ENCODE measurements around the gene CISTR. TPM values are rescaled to one million over a fixed set of nuclear protein-coding genes. Genes with fewer than 3 reads are reported as not detected.

The CISTR gene
- total RNA-seq, 4 donors from 2014 or later = not detected

DNA sequence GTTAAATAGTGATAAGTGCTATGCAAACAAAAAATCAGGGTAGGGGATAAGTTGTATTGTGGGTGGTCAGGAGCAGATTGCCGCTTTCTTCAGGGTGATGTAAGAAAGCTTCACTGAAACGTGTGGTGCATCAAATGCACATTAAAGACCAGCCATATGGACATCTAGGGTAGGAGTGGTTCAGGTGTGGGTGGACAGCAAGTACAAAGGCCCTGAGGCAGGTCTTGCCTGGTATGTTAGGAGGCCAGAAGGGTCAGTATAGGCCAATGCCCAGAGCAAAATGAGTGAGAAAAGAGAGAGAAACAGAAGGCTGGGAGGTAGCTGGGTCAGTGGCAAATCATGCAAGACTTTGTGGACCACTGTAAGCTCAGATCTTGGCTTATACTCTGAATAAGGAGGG lies 25.6 kb upstream of the CISTR start:
- Histone ChIP-seq H3K27me3 (peaks cover 0 to 5% (median 0%) of the 10 kb centered on the region in 3 donors), H3K4me3 (no peak overlapping the region), H3K9me3 (no peaks in the 10 kb centered on the region), H3K27ac (no peak overlapping the region), H3K36me3 (no peaks in the 10 kb centered on the region), H3K4me1 (peaks cover 0 to 5% of the 10 kb centered on the region in 2 donors)
- in situ Hi-C loops (cut with MboI; ENCODE audit: low sequenced_read_pairs in 4 of 4) = loop anchor here in 2 of 4 donors (25.0 kb wide), 1 partner anchor 435 kb away; no protein-coding TSS in a partner anchor
- intact Hi-C loops (cut with DNase I; ENCODE audit: low total_unique reads) = no loop called here
- ATAC-seq (no peak), DNase-seq (no peak)
- TF ChIP-seq, protein P1, sequence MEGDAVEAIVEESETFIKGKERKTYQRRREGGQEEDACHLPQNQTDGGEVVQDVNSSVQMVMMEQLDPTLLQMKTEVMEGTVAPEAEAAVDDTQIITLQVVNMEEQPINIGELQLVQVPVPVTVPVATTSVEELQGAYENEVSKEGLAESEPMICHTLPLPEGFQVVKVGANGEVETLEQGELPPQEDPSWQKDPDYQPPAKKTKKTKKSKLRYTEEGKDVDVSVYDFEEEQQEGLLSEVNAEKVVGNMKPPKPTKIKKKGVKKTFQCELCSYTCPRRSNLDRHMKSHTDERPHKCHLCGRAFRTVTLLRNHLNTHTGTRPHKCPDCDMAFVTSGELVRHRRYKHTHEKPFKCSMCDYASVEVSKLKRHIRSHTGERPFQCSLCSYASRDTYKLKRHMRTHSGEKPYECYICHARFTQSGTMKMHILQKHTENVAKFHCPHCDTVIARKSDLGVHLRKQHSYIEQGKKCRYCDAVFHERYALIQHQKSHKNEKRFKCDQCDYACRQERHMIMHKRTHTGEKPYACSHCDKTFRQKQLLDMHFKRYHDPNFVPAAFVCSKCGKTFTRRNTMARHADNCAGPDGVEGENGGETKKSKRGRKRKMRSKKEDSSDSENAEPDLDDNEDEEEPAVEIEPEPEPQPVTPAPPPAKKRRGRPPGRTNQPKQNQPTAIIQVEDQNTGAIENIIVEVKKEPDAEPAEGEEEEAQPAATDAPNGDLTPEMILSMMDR (IDR thresholded peaks at IDR 0.05 in 4 of 5, conservative IDR thresholded peaks at IDR 0.05 in 1 of 5) = no peak
- TF ChIP-seq POLR2A (IDR thresholded peaks at IDR 0.05) = no peak

DNA sequence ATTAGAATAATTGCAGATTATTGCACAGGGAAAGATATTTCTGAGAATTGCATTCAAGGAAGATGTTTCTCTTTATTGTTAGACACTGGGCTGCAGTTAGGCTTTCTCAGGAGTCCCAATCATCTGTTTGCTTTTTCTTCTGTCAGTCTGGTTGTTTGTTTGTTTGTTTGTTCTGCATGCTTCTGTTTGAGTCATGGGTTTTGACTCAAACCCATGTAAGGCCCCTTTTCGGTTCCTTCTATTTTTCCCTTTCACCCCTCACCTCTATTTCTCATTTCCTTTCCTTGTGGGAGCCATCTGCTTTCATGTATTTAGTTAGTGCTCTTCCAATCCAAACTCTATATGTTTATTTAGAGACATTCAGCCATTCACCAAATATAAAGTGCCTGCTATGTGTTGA lies 25.1 kb upstream of the CISTR start:
- H3K9me3 ChIP-seq = no peaks in the 10 kb centered on the region
- TF ChIP-seq, protein P1 (IDR thresholded peaks at IDR 0.05 in 4 of 5, conservative IDR thresholded peaks at IDR 0.05 in 1 of 5) = no peak
- no peak for TF ChIP-seq POLR2A (IDR thresholded peaks at IDR 0.05)
- no peak for ATAC-seq
- no peak for DNase-seq
- no peak overlapping the region for H3K4me3 ChIP-seq
- in situ Hi-C loops (cut with MboI; ENCODE audit: low sequenced_read_pairs in 4 of 4) = loop anchor here in 2 of 4 donors (25.0 kb wide), 1 partner anchor 435 kb away; no protein-coding TSS in a partner anchor
- intact Hi-C loops (cut with DNase I; ENCODE audit: low total_unique reads) = no loop called here
- no peaks in the 10 kb centered on the region for H3K36me3 ChIP-seq
- H3K27ac ChIP-seq = no peak overlapping the region
- peaks cover 0 to 1% (median 0%) of the 10 kb centered on the region in 3 donors for H3K27me3 ChIP-seq
- H3K4me1 ChIP-seq = peaks cover 0 to 5% of the 10 kb centered on the region in 2 donors

DNA sequence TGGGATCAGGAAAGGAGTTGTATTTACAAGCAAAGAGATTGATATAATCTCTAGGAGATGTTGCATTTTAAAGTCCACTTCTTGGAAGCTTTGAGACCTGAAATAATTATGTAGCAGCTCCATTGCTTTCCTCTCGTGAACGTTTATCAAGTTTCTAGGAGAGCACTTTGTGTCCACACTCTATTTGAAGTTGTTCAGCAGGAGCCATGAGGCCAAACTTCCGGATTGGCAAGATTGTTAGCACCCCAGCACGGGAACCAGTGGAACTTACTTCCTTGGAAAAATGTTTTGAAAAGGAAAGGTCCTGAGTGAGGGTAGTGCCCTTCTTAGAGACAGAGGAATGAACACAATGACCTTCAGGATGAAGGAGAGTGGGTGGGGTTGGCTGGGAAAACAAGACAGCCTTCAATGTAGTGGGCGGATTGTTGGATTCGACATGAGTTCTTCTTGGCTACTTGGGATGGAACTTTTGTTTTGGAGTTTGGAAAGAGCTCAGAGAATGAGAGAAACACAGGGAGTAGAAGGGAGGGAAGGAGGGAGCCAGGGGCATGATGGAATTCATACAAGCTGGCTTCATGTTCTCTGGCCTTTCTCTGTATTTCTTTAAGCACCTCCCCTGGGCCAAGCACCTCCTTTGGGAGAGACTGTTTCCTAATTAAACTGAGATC lies 23.8 kb upstream of the CISTR start:
- peaks cover 0 to 5% of the 10 kb centered on the region in 2 donors for H3K4me1 ChIP-seq
- H3K9me3 ChIP-seq = no peaks in the 10 kb centered on the region
- in situ Hi-C loops (cut with MboI; ENCODE audit: low sequenced_read_pairs in 4 of 4) = loop anchor here in 2 of 4 donors (25.0 kb wide), 1 partner anchor 437 kb away; no protein-coding TSS in a partner anchor
- DNase-seq = peak; percentile 7 to 46
- no peaks in the 10 kb centered on the region for H3K27me3 ChIP-seq
- peak; percentile 47 to 61 for ATAC-seq
- TF ChIP-seq, protein P1 (IDR thresholded peaks at IDR 0.05 in 4 of 5, conservative IDR thresholded peaks at IDR 0.05 in 1 of 5) = no peak
- no peak for TF ChIP-seq POLR2A (IDR thresholded peaks at IDR 0.05)
- H3K4me3 ChIP-seq = no peak overlapping the region
- H3K36me3 ChIP-seq = no peaks in the 10 kb centered on the region
- peak overlapping the region in 3 of 4 donors; percentile 53 to 59 (median 55) for H3K27ac ChIP-seq
- intact Hi-C loops (cut with DNase I; ENCODE audit: low total_unique reads) = no loop called here

DNA sequence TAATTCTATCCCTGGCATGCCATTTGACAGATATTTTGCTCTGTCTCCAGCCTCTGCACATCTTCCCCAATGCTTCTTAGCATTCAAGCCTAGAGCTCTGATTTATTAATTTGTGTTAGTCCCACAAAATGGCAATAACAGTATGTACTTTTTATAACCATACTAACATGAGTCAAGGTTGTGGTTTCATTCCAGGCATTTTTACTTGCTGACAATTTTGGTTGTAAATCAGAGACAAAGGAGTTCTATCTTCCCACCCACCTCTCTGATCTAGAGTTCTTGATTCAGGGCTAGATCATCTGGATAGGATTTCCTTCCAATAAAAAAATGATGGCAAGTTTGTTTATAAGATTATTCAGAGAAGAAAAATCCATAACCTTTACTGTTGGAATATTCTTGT lies 18.5 kb upstream of the CISTR start:
- H3K9me3 ChIP-seq = no peaks in the 10 kb centered on the region
- H3K36me3 ChIP-seq = no peaks in the 10 kb centered on the region
- in situ Hi-C loops (cut with MboI; ENCODE audit: low sequenced_read_pairs in 4 of 4) = no loop called here
- H3K27me3 ChIP-seq = peaks cover 0 to 6% (median 0%) of the 10 kb centered on the region in 3 donors
- no peak overlapping the region for H3K4me3 ChIP-seq
- intact Hi-C loops (cut with DNase I; ENCODE audit: low total_unique reads) = no loop called here
- DNase-seq (no peak), ATAC-seq (no peak)
- H3K4me1 ChIP-seq = no peaks in the 10 kb centered on the region
- TF ChIP-seq, protein P1 (IDR thresholded peaks at IDR 0.05 in 4 of 5, conservative IDR thresholded peaks at IDR 0.05 in 1 of 5) = no peak
- TF ChIP-seq POLR2A (IDR thresholded peaks at IDR 0.05) = no peak
- H3K27ac ChIP-seq = no peak overlapping the region
